ENCODE measurements around the gene PKHD1.
"Not testable (repeated sequence)": the region's sequence is repeated elsewhere in the genome, so short reads cannot be mapped to it uniquely, and the experiment has no call there.

The PKHD1 gene

GRCh38 chr6:51976374-51976773 lies 111.0 kb downstream of the PKHD1 start:
- DNase-seq = no peak

GRCh38 chr6:51972659-51973058 lies 114.8 kb downstream of the PKHD1 start:
- no peak for DNase-seq

GRCh38 chr6:51968265-51968664 lies 119.1 kb downstream of the PKHD1 start:
- DNase-seq = no peak

GRCh38 chr6:51965222-51965801 lies 122.1 kb downstream of the PKHD1 start:
- no peak for DNase-seq

- no peak for DNase-seq
Observed at GRCh38 chr6:51963980-51964379, 123.4 kb downstream of the PKHD1 start.

GRCh38 chr6:51962354-51962753 lies 125.1 kb downstream of the PKHD1 start:
- no peak for DNase-seq

GRCh38 chr6:51960419-51960818 lies 127.0 kb downstream of the PKHD1 start:
- no peak for DNase-seq

GRCh38 chr6:51959744-51960383 lies 127.5 kb downstream of the PKHD1 start:
- peak; percentile 1 to 10 for DNase-seq

- no peak for DNase-seq
Observed at GRCh38 chr6:51954681-51955080, 132.7 kb downstream of the PKHD1 start.

GRCh38 chr6:51953246-51953645 lies 134.2 kb downstream of the PKHD1 start:
- no peak for DNase-seq

GRCh38 chr6:51951924-51952323 lies 135.5 kb downstream of the PKHD1 start:
- DNase-seq = no peak

- DNase-seq = no peak
Observed at GRCh38 chr6:51949526-51949925, 137.9 kb downstream of the PKHD1 start.

GRCh38 chr6:51939695-51940094 lies 147.7 kb downstream of the PKHD1 start:
- not testable (repeated sequence) for DNase-seq

- no peak for DNase-seq
Observed at GRCh38 chr6:51936531-51937290, 150.7 kb downstream of the PKHD1 start.

- no peak for DNase-seq
Observed at GRCh38 chr6:51934098-51934497, 153.3 kb downstream of the PKHD1 start.

- DNase-seq = no peak
Observed at GRCh38 chr6:51932956-51933355, 154.5 kb downstream of the PKHD1 start.

- DNase-seq = no peak
Observed at GRCh38 chr6:51930602-51931001, 156.8 kb downstream of the PKHD1 start.

GRCh38 chr6:51929934-51930574 lies 157.4 kb downstream of the PKHD1 start:
- no peak for DNase-seq

- DNase-seq = no peak
Observed at GRCh38 chr6:51928320-51928719, 159.1 kb downstream of the PKHD1 start.

GRCh38 chr6:51927450-51927849 lies 160.0 kb downstream of the PKHD1 start:
- DNase-seq = no peak

GRCh38 chr6:51926125-51926524 lies 161.3 kb downstream of the PKHD1 start:
- DNase-seq = no peak

GRCh38 chr6:51922479-51922878 lies 164.9 kb downstream of the PKHD1 start:
- DNase-seq = not testable (repeated sequence)

GRCh38 chr6:51918347-51918746 lies 169.1 kb downstream of the PKHD1 start:
- not testable (repeated sequence) for DNase-seq

GRCh38 chr6:51915098-51915497 lies 172.3 kb downstream of the PKHD1 start:
- no peak for DNase-seq

Measured in bone marrow (tissue), 2 donors.